CD4-positive, alpha-beta T cell treated with Interleukin-10 for 1 hour (primary cell): ENCODE results near the gene SYPL1.
A peak's percentile ranks its signal among the peaks of the same experiment; 100 is the strongest.

Experiments used
- DNase-seq: peaks from one replicate; pipeline ENCODE4 v3.0.0-alpha.2; 2020

Gene SYPL1

DNA sequence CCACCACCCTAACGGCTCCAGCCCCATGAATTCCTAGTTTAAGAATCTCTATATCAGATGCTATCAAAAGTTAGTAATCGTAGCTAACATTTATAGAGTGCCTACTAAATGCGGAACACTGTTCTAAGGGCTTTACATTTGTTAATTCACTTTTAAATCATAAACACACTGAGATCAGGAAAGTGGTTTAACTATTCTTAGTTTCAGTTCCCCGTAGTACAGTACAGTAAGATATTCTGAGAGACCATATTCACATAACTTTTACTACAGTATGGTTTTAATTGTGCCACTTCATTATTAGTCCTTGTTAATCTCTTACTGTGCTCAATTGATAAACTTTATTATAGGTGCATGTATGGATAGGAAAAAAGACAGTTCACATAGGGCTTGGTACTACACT, 22.5 kb downstream of the SYPL1 start:
- no peak for DNase-seq

DNA sequence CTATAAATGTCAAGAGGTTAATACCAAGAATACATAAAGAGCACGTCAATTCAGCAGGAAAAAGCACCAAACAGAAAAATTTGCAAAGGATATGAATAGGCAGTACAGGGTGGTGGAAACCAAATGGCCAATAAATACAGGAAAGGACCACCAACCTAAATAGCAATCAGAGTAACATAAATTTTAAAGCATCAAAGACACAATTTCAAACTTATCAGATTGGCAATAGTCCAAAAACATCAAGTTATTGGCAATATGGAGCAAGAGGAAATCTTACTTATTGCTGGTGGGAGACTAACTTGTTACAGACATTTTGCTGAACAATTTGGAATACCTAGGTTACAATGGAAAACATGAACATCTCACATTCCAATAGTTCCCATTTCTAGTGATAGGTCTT, 24.1 kb downstream of the SYPL1 start:
- no peak for DNase-seq

DNA sequence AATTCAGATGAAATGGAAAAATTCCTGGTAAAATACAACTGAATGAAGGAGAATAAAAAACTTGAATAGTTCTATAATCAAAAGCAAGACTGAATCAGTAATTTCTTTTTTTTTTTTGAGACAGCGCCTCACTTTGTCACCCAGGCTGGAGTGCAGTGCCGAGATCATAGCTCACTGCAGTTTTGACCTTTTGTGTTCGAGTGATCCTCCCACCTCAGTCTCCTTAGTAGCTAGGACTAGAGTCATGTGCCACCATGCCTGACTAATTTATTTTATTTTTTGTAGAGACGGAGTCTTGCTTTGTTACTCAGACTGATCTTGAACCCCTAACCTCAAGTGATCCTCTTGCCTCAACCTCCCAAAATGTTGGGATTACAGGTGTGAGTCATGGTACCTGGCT, 26.1 kb downstream of the SYPL1 start:
- no peak for DNase-seq

DNA sequence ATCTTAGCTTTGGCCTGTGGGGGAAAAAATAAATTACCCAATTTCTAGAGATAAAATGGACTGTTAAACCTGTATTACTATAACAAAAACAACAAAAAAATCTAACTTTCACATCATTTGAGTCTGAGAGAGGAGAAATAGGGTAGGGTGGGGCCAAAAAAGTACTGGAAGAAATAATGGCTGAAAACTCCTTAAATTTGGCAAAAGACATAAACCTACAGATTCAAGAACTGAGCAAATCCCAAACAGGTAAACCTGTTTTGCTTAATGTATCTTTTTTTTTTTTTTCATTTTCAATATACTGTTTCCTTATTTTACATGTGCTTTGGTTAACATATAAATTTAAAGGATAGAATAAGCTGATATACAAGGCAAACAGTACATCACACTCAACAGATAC, 27.1 kb downstream of the SYPL1 start:
- DNase-seq, result no peak

DNA sequence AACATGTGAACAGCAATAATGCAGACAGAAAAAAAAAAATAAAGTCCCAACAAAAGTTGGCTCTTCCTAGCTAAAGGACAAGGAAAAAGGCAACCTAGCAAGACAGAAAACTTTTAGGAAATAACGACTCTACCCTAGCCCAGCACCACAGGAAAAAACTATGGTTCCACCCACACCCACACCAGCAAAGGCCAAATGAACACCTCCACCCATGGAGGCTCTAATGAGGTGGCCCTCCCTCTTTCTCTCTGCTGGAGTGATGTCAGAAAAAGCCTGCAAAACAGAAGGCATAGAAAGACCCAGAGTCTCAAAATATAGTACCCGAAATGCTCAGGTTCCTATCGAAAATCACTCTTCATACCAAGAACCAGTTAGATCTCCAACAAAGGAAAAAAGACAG, 28.4 kb downstream of the SYPL1 start:
- no peak for DNase-seq

DNA sequence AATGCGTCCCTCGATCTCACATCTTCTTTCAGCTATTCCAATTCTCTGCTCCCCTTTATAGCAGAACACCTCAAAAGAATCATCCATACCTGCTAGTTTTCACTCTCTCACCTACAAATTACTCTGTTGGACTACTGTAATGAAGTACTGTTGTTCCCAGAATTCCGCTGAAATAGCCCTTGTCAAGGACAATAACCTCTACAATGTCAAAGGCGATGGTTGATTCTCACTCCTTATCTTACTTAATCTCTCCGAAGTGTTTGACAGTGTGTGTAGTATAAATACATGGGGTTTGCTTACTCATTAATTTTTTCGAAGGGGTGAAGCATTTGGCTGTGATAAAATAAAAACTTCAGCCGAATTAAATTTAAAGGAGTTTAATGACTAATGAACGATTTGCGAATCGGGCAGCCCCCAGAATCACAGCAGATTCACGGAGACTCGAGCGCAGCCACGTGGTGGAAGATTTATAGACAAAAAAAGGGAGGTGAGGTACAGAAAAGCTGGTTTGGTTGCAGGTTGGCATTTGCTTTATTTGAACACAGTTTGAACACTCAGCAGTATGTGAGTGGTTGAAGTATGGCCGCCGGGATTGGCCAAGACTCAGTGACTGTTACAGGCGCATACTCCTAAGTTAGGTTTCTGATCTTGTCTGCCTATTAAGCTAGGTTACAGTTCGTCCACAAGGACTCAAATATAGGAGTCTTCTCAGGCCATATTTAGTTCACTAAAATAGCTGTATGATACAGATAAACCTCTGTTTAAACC, 29.8 kb downstream of the SYPL1 start:
- DNase-seq, result no peak

DNA sequence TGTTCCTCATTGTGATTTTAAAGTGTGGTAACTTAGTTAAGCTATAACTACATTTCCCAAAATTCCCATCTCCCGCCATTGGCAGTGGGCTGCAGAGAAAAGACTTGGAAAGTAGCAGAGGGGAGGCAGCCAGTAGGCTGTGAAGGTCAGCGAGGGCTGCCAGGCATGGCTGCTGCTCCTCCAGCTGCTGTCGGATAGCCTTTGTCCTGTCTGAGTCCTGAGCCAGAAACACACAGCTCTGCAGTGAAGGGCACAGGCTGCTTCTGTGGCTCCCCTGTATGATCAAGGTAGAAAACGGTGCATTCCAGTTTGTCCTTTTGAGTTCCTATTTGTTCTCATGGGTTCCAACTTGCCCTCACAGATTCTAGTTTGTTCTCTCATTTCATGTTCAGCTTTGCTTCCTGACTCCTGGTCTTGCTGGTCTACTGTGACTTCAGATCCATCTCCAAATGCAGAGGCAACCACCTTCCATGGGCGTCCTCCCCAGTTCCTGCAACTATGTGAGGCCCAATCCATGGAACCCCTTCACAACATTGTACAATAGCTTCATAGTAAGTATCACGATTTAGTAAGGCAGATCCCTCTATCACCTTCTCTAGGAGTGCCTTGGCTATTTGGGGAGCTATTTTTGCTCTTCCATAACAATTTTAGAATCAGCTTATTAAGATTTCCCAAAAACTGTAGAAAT, 31.7 kb downstream of the SYPL1 start:
- DNase-seq, result no peak

DNA sequence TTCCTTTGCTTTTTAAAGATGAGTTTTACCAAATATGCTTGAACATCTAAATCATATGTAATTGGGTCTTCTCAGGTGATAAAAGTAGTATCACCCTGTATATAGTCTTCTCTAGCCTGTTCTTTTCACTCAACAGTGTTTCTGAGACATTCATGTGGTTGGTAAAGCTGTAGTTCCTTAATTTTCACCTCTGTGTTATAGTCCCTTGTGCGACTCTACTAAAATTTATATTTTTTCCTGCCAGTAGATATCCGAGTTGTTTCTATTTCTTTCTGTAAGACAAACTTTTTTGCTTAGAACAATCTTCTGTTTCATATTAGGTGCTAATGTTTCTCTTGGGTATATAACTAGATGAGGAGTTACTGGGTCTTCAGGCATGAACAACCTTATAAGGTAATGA, 35.6 kb downstream of the SYPL1 start:
- DNase-seq, result no peak

DNA sequence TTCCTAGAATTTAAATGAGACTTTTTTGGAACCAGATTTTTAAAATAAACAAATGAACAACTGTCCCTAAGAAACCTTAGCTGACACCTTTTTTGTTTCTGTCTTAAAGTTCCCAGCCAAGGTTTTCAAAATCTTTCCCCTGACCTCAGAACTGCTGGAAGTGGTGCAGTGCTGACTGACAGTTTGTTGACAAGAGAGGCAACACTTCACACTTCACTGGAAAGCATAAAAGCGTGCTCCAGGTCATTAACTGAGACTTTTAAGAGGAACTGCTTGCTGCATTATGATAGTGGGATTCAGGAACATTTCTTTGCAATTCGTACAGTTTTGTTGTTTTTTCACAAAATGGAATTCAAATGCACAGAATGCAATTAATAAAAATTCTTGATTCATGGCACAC, 36.2 kb downstream of the SYPL1 start:
- no peak for DNase-seq

DNA sequence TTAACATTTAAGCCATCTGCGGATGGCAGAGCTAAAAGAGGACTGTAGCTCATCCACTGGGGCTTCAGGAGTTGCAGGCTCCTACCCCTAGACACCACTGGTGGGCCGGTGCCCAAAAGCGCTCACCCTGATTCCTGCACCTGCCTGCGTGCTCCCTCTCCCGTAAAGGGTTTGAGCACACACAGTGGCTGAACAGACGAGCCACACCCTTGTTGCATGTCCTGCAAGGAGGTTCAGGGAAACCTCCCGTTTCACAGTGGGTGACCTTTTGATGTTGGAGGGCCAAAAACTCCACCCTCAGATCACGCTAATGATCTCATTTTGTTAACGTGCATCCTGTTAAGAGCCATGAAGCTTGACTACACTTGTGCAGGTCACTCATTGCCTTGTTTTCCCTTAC, 37.9 kb downstream of the SYPL1 start:
- no peak for DNase-seq

DNA sequence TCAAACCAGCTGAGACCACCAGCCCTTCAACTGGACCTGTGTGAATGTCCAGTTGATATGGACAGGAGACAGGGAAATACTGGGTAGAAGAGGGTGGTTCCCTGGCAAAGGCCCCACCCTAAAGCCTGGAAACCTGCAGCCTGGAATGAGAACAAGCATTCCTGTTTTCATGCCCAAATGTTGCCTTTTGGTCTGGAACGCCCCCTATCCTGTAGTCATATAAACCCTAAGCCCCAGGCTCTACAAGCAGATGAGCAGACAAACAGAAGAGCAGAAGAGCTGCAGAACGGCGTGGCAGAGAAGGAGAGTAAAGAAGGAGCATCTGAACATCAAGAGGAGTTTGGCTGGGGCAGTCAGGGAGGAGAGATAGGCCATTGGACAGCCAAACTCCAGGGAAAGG, 38.4 kb downstream of the SYPL1 start:
- no peak for DNase-seq

DNA sequence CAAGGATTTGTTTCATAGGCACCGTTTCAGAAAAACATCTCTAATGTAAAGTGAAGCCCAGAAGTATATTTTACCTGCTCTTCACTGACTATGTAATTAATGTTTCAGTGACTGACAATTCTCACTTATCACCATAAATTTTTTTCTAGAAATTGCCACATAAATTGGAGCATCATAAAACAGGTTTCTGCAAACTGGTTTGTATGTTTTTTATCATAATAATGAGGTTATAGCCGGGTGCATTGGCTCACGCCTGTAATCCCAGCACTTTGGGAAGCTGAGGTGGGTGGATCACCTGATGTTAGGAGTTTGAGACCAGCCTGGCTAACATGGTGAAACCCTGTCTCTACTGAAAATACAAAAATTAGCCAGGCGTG, 39.4 kb downstream of the SYPL1 start:
- DNase-seq, result no peak

DNA sequence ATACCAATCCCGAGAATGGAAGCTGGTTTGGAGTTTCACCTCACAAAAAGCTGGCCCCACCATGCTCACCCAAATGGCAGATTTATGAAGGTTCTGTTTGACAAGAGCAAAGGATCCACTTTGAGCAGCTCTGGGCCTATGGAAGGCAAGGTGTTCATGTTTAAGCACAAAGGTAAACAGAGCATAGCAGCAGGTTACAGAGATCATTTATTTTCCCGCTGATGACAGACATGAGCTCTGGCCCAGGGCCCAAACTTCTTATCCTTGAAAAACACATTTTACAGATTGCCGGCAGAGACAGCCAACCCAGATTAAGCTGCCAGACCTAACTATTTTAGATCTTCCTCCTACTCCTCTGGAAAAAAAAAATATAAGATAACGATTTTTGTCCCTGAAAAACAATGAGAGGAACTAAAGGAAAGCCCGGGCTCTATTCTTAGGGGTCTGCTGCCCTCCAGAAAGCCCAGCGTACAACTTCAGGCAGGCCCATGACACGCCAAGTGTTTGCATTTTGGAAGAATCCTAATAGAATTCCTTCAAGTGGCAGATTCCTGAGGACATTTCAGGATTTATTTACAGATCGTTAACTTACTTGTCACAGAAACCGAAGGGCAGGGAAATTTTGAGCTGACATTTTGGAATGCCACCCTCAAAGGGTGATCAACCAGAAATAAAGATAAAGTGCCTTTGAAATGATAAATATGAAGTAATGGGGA, 40.0 kb downstream of the SYPL1 start:
- no peak for DNase-seq

DNA sequence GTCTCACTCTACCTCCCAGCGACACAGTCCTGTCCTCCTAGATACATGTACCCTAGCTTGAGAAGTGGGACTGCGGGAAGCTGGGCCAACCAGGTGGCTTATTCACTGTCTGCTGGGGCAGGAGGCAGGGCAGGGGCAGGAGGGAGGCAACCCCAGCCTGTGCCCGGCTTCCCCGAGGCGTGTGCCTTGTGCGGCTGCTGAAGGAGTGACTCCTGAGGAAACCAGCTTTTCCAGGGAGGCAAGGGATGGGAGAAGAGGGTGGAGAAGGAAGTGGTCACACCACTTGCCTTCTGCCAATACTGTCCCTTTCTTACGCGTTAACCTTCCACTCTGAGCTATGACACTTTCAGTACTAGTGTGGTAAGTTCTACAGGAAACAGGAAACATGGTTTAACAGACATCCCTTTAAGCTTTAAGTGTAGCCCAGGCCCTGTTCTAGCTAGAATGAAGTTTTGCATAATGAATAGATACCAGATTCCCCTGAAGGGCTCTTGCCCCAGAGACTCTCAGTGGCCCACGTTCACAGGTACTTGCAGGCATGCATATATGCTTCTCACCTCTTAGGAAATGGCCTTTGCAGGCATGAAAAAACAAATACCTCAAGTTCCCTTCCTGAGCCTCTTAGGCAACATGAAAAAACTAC, 40.6 kb downstream of the SYPL1 start:
- DNase-seq, result peak; percentile 65

DNA sequence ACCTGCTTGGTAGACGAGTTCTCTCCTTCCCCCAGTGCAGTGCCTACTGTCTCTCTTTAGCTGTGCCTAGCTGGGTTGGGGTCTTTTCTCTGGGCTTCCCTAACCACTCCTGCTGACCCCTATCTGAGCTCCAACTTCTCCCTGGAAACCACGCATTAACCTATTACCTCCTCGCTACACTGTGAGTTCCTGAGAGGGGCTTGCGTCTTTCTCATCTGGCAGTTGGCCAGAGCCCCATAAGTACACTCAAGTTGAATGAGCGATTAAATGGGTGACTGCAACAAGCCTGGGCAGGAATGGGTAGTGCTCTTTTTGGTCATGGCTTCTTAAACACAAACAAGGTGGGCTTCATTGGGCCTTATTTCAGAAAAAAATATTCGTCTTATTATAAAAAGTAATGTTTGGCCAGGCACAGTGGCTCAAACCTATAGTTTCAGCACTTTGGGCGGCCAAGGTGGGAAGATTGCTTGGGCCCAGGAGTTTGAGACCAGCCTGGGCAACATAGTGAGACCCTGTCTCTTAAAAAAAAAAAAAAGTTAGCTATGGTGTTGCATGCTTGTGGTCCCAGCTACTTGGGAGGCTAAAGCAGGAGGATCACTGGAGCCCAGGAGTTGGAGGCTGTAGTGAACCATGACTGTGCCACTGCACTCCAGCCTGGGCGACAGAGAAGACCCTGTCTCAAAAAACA, 41.4 kb downstream of the SYPL1 start:
- DNase-seq, result no peak

DNA sequence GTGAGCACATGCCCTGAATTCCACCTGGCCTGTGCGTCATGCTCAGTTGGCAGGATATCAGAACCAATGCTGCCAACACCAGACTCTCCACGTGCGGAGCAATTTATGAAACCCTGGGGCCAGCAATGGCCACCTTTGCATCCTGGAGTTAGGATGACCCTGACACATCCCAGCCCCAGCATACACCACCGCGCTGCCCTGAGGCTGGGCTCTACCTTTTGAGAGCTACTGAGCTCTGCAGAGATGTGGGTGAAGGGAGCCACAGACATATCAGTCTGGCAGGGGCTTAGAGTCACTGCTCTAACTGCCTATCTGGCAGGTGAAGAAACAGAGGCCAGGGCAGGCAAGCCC, 41.9 kb downstream of the SYPL1 start:
- DNase-seq, result no peak

DNA sequence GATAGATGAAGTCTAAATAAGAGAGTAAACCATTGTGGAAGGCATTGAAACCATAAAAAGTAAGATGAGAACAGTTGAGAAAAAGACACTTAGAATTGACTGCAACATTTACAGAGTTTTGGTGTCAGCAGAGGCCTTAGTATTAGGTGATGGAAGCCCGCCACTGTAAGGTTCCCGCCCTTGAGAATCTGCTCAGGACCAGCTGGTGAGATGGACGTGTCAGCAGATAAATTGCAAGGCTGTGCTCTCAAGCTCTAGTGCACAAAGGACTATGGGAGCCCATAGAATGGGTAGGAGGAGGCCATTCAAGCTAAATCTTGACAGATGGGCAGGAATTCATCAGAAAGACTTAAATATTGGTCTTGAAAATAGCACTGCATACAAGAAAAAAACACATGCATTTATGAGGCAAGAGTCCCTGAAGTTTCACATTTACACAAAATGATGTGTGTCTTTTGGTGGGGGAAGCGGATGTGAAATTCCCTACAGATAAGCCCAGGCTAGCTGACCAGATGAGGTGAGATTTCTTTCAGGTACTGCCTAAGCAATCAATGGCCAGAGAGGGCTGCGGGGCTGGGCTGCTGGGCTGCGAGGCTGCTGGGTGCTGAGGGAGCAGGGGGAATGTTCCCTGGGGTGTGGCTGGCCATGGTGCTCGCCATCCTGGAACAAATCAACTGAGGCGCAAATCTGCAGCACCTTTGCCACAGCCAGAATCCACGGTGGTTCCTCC, 42.5 kb downstream of the SYPL1 start:
- no peak for DNase-seq

DNA sequence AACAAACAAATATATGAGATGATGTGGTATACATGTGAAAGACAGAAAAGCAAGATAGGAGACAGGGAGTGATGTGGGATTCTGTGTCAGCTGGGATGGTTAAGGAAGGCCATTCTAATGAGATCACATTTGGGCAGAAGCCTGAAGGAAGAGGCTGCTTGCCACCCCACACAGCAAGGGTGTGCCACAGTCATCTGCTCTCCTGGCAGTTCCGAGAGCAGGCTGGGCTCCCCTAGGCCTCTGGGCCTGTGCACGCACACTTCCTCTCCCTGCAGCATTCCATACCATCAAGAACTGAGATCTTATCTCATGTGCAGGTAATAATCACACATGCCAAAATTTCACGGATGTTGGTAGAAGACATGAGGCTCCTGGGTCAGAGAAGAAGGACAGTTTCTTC, 43.1 kb downstream of the SYPL1 start:
- DNase-seq, result no peak

DNA sequence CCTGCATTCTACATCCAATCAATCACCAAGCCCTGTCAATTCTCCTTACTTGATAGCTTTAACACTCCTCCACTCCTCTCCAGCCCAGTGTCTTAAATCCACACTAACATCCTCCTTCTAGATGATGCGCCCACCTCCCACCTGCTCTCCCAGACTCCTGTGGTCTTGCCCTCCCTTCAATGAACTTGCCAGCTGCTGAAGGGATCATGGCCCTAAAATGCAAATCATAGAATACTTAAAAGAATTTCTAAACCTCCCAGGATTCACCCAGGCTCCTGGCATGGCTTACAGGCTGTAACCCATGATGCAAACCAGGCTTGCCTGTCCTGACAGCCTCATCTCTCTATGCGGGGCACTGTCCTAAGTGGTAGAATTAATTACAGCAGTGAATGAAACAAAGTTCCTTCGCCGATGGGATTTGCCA, 43.6 kb downstream of the SYPL1 start:
- no peak for DNase-seq

DNA sequence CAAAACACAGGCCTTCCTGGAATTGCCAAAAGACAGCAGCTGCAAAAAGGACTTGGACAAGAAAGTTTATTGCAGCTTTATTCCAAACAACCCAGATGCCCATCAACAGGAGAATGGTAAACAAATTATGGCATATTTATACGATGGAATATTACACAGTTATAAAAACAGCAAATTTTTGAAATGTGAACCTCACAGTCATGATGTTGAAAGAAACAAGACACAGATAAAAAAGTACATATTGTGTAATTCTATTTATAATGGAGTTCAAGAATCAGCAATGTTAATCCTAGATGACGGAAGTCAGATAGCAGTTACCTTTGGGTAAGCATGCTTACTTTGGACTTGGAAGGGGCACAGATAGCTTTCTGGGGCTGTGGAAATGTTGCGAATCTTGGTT, 44.4 kb downstream of the SYPL1 start:
- DNase-seq, result no peak

DNA sequence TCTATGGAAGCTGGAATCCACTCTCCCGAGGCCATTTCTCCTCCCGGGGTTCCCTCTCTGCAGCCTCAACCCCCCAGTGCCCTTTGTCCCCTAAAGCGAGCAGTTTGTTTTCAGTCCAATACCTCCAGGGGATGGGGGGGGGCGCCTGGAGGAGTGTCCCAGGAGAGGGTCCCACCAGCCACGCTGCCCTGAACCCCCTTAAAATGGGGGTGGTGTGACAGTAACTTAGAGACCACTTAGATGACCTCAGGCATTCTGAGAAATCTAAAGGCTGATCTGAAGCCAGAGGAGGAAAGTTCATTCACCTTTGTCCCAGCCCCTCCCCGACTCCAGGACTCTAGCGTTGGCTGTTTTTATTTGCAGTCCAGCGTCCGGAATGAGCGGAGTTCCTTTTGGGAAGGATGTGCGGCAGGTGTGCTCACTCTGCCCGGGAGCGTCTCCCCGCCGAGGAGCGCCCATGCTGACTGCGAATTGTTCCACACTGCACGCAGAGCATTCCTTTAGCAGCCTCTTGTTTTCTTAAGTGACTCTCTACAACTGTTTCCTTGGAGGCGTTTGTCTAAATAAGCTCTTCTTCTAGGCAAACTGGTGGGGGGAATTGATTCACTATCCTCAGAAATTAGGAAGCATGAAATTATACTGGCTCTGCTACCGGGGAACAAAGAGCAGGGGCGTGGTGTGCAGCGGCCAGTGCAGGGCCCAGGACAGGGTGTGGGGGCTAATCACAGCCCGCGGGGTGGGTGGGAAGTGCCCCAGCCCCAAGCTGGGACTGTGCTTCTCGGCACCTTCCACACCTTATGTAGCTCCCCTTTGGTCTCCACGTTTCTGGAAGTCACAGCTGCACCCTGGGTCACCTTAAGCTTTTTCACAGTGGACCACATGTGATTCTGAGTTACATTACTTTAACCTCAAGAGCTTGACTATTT, 46.3 kb downstream of the SYPL1 start:
- DNase-seq, result no peak
